Gastroesophageal sphincter (tissue), 4 donors: ENCODE data around the gene REEP1. TPM values are rescaled to one million over a fixed set of nuclear protein-coding genes. Genes with fewer than 3 reads are reported as not detected.
A peak's percentile ranks its signal among the peaks of the same experiment; 100 is the strongest.

Source experiments
- ATAC-seq: fragments of 150-250 bp; one replicate; pipeline ENCODE4 v1.9.1; 2016; ENCODE audit warnings: mild to moderate bottlenecking, moderate library complexity
- H3K27ac ChIP-seq, 4 donors: fragments of 200-600 bp; sonication (generic) in 3 of 4; 1 replicate in 3 of 4; 2 replicates in 1 of 4; pipeline ENCODE4 v1.5.1; 2016 to 2019
- H3K27me3 ChIP-seq: fragments of 200-600 bp; sonication (generic); one replicate; pipeline ENCODE4 v1.5.1; 2019
- H3K36me3 ChIP-seq, 2 donors: fragments of 200-600 bp; sonication (generic); one replicate each; pipeline ENCODE4 v1.5.1; 2019; ENCODE audit warnings: control low read depth in 1 of 2
- H3K4me1 ChIP-seq, 3 donors: fragments of 200-600 bp; sonication (generic); 1 replicate in 2 of 3; 2 replicates in 1 of 3; pipeline ENCODE4 v1.5.1; 2016 to 2019; ENCODE audit warnings: control low read depth in 2 of 3
- H3K4me3 ChIP-seq, 2 donors: fragments of 200-600 bp; sonication (generic); one replicate each; pipeline ENCODE4 v1.5.1; 2019; ENCODE audit warnings: mild to moderate bottlenecking in 1 of 2, moderate library complexity in 1 of 2
- H3K9me3 ChIP-seq, 3 donors: fragments of 200-600 bp; sonication (generic); one replicate each; pipeline ENCODE4 v1.5.1; 2017 to 2019; ENCODE audit warnings: control low read depth in 2 of 3
- EP300 ChIP-seq: sonication (generic); formaldehyde crosslinking; IDR thresholded peaks from one replicate; pipeline ENCODE4 v1.6.1; 2017; ENCODE audit warnings: antibody characterized with exemption, mild to moderate bottlenecking
- POLR2A ChIP-seq, 2 donors: fragments of 450-650 bp; IDR thresholded peaks; one replicate each; pipeline ENCODE4 v1.6.1; 2017; ENCODE audit warnings: antibody characterized with exemption in 2 of 2, mild to moderate bottlenecking in 2 of 2, moderate library complexity in 1 of 2
- POLR2AphosphoS5 ChIP-seq: sonication (generic); formaldehyde crosslinking; IDR thresholded peaks from one replicate; pipeline ENCODE4 v1.6.1; 2017; ENCODE audit warnings: antibody characterized with exemption
- WGBS, 2 donors: methylation state at CpG; one replicate each; pipeline ENCODE4 v1.1.5; 2018; ENCODE audit warnings: low coverage in 1 of 2; 5-methylcytosine and 5-hydroxymethylcytosine counted together
- total RNA-seq, 4 donors: library from RNA; depleted of rRNA; stranded (reverse); fragments of >200 nt; gene quantifications; one replicate each; pipeline ENCODE4 v1.1.0, GENCODE V29; 2016
- TF ChIP-seq, protein P1 (sequence below), 4 experiments: fragments of 200-600 bp in 2 of 4; fragments of 450-650 bp in 2 of 4; sonication (generic) in 1 of 4; IDR thresholded peaks; one replicate each; pipeline ENCODE4 v1.5.1; 2017 to 2019; ENCODE audit warnings: antibody characterized with exemption in 4 of 4, mild to moderate bottlenecking in 2 of 4, moderate library complexity in 2 of 4

Gene REEP1
- total RNA-seq, 4 donors from 2014 or later: 22.9 to 107 (median 70.7) TPM

DNA sequence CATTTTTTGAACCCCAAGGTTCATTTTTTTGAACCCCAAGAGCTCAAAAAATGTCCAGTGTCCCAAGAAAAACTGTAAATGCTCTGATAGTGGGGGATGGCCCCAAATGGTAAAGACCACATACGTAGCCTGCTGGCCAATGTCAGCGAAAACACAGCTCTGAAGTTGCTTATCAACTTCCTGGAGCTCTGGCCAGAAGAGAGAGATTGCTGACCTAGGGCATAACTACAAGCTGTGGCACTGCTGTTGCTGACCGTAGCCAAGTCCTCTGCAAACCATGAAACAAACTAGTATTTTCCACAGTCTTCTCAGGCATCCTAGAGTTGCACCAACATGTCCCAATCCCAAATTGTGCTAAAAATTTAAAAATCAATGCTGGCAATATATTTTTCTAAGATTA is 50.9 kb downstream of the REEP1 start:
- H3K4me3 ChIP-seq: no peak overlapping the region
- no peak for ATAC-seq
- no peaks in the 10 kb centered on the region for H3K27me3 ChIP-seq
- peaks cover 9 to 65% (median 14%) of the 10 kb centered on the region in 3 donors for H3K4me1 ChIP-seq
- H3K27ac ChIP-seq: no peak overlapping the region
- TF ChIP-seq, protein P1, sequence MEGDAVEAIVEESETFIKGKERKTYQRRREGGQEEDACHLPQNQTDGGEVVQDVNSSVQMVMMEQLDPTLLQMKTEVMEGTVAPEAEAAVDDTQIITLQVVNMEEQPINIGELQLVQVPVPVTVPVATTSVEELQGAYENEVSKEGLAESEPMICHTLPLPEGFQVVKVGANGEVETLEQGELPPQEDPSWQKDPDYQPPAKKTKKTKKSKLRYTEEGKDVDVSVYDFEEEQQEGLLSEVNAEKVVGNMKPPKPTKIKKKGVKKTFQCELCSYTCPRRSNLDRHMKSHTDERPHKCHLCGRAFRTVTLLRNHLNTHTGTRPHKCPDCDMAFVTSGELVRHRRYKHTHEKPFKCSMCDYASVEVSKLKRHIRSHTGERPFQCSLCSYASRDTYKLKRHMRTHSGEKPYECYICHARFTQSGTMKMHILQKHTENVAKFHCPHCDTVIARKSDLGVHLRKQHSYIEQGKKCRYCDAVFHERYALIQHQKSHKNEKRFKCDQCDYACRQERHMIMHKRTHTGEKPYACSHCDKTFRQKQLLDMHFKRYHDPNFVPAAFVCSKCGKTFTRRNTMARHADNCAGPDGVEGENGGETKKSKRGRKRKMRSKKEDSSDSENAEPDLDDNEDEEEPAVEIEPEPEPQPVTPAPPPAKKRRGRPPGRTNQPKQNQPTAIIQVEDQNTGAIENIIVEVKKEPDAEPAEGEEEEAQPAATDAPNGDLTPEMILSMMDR (IDR thresholded peaks at IDR 0.05): no peak
- no peak for TF ChIP-seq POLR2A (IDR thresholded peaks at IDR 0.05)
- no peak for TF ChIP-seq EP300
- TF ChIP-seq POLR2AphosphoS5: no peak
- WGBS, 2 donors: 50 to 72% methylated on average over 1 to 2 of the region's 3 CpGs
- no peaks in the 10 kb centered on the region for H3K9me3 ChIP-seq
- no peaks in the 10 kb centered on the region for H3K36me3 ChIP-seq

DNA sequence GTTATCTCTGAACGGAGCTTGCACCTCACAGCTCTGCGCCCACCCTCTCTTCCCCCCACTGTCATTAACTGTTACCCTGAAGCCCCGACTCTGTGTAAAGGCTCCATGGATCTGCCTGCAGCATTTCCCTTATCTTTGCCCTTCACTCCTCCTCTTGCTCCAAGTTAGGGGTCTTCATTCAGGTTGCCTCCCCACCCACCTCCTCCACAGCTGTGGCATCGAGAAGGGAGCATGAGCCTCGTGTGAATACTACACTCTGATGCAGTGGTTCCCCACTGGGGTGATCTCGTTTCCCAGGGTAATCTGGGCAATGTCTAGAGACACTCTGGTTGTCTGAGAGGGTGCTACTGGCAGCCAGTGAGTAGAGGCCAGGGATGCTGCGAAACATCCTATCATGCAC is 51.4 kb downstream of the REEP1 start:
- no peak overlapping the region for H3K4me3 ChIP-seq
- H3K27me3 ChIP-seq: no peaks in the 10 kb centered on the region
- no peak for ATAC-seq
- H3K9me3 ChIP-seq: no peaks in the 10 kb centered on the region
- no peak overlapping the region for H3K27ac ChIP-seq
- 79 to 90% methylated on average over 4 to 6 of the region's 7 CpGs for WGBS, 2 donors
- peaks cover 10 to 65% (median 20%) of the 10 kb centered on the region in 3 donors for H3K4me1 ChIP-seq
- H3K36me3 ChIP-seq: no peaks in the 10 kb centered on the region
- TF ChIP-seq, protein P1 (IDR thresholded peaks at IDR 0.05): no peak
- TF ChIP-seq EP300: no peak
- TF ChIP-seq POLR2A (IDR thresholded peaks at IDR 0.05): no peak
- no peak for TF ChIP-seq POLR2AphosphoS5

- no peak for ATAC-seq
- H3K27me3 ChIP-seq: no peaks in the 10 kb centered on the region
- no peak overlapping the region for H3K4me3 ChIP-seq
- H3K36me3 ChIP-seq: no peaks in the 10 kb centered on the region
- TF ChIP-seq POLR2A (IDR thresholded peaks at IDR 0.05) (no peak), POLR2AphosphoS5 (no peak), EP300 (no peak)
- TF ChIP-seq, protein P1 (IDR thresholded peaks at IDR 0.05): no peak
- peaks cover 10 to 65% (median 24%) of the 10 kb centered on the region in 3 donors for H3K4me1 ChIP-seq
- no peaks in the 10 kb centered on the region for H3K9me3 ChIP-seq
- H3K27ac ChIP-seq: peak overlapping the region in 1 of 4 donors; percentile 78
- WGBS, 2 donors: 83 to 86% methylated on average over 1 to 2 of the region's 3 CpGs
Measured at GRCh38 chr2:86285571-86285970, 51.9 kb downstream of the REEP1 start.

- no peak for TF ChIP-seq EP300
- TF ChIP-seq, protein P1 (IDR thresholded peaks at IDR 0.05): no peak
- no peak for TF ChIP-seq POLR2A (IDR thresholded peaks at IDR 0.05)
- TF ChIP-seq POLR2AphosphoS5: no peak
- H3K4me3 ChIP-seq: no peak overlapping the region
- no peaks in the 10 kb centered on the region for H3K27me3 ChIP-seq
- peak overlapping the region in 3 of 4 donors; percentile 78 to 88 (median 83) for H3K27ac ChIP-seq
- WGBS, 2 donors: 73 to 82% methylated on average over 3 of the region's 3 CpGs
- peaks cover 10 to 65% (median 26%) of the 10 kb centered on the region in 3 donors for H3K4me1 ChIP-seq
- H3K9me3 ChIP-seq: no peaks in the 10 kb centered on the region
- no peak for ATAC-seq
- H3K36me3 ChIP-seq: no peaks in the 10 kb centered on the region
Measured at GRCh38 chr2:86284987-86285386, 52.4 kb downstream of the REEP1 start.

DNA sequence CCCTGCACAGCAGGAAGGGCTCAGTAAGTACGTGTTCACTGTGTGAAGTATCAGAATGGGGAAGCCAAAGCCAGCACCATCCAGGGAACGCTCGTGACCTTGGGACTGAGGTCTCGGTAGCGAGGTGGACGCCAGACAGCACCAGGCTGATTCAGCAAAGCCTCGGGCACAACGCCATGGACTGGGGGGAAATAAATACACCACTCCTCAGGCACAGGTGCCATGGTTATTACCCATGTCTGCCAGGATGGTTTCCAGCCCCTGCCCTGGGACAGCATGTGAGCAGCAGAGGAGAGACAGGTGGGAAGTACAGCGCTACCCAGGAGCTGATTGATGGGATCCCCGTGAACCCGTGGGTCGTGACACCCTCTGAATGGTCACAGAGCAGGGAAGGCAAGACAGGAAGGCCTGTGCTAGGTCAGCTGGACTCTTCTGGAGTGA is 53.0 kb downstream of the REEP1 start:
- peak overlapping the region in 3 of 4 donors; percentile 78 to 88 (median 83) for H3K27ac ChIP-seq
- peak; percentile 16 for ATAC-seq

More for the DNA sequence above, 53.0 kb downstream of the REEP1 start:
- Histone ChIP-seq H3K36me3 (no peaks in the 10 kb centered on the region), H3K27me3 (no peaks in the 10 kb centered on the region), H3K4me1 (peaks cover 10 to 68% (median 31%) of the 10 kb centered on the region in 3 donors), H3K9me3 (no peaks in the 10 kb centered on the region), H3K4me3 (no peak overlapping the region)
- 50% methylated on average over 7 of the region's 12 CpGs; no CpG with 5 or more reads in 1 of the 2 donors for WGBS, 2 donors
- TF ChIP-seq POLR2A (IDR thresholded peaks at IDR 0.05) (no peak), POLR2AphosphoS5 (peak; percentile 19)
